Measurements from ENCODE around the gene USB1.

USB1 gene

GRCh38 chr16:58043571-58044155, 42.5 kb downstream of the USB1 start:
- H3K4me1 ChIP-seq (ENCODE audit: control insufficient read depth in 2 of 2, insufficient read depth in 1 of 2, low read depth in 1 of 2, low read length in 2 of 2): peaks cover 8 to 10% of the 10 kb centered on the region in 2 donors
- H2BK120ac ChIP-seq (ENCODE audit: low read depth, low read length): no peak overlapping the region
- H3K9me3 ChIP-seq (replicated peaks in 1 of 2; ENCODE audit: control insufficient read depth in 2 of 2, insufficient read depth in 1 of 2, low read depth in 1 of 2, low read length in 2 of 2): peaks cover 0 to 3% of the 10 kb centered on the region in 2 donors
- H2BK5ac ChIP-seq (ENCODE audit: low read length): no peak overlapping the region
- no peak overlapping the region for H4K8ac ChIP-seq (ENCODE audit: low read depth, low read length)
- no peak overlapping the region for H3K23ac ChIP-seq (ENCODE audit: low read depth, low read length, poor library complexity)
- no peak overlapping the region for H3K27ac ChIP-seq (replicated peaks; ENCODE audit: low read length)
- no peak overlapping the region for H3K18ac ChIP-seq (ENCODE audit: low read length)
- H4K91ac ChIP-seq (ENCODE audit: low read depth, low read length, poor library complexity): no peak overlapping the region
- WGBS, 2 donors (ENCODE audit: extremely low coverage in 2 of 2, insufficient read length in 2 of 2, insufficient replicate concordance in 1 of 2): no CpG with 5 or more reads among the region's 7 CpGs
- no peak overlapping the region for H3K14ac ChIP-seq (ENCODE audit: low read length)
- H2AFZ ChIP-seq (ENCODE audit: low read length): no peak overlapping the region
- no peak overlapping the region for H2BK12ac ChIP-seq (ENCODE audit: low read length)
- H3K79me1 ChIP-seq (ENCODE audit: low read depth, low read length): peaks cover 3% of the 10 kb centered on the region
- no peak overlapping the region for H3K4me2 ChIP-seq (ENCODE audit: insufficient read depth, low read length, poor library complexity, severe bottlenecking)
- H3K9ac ChIP-seq (ENCODE audit: low read depth, low read length, poor library complexity): peak overlapping the region; percentile 88
- H3K27me3 ChIP-seq (ENCODE audit: control insufficient read depth in 3 of 3, insufficient read depth in 3 of 3, low read depth in 1 of 3, low read length in 3 of 3): no peaks in the 10 kb centered on the region
- H3K4me3 ChIP-seq (ENCODE audit: low read length in 2 of 2): no peak overlapping the region
- H2BK15ac ChIP-seq (ENCODE audit: low read length): no peak overlapping the region
- H3K36me3 ChIP-seq (replicated peaks in 1 of 2; ENCODE audit: control insufficient read depth in 2 of 2, insufficient read depth in 2 of 2, low read length in 2 of 2): peaks cover 19 to 22% of the 10 kb centered on the region in 2 donors
- DNase-seq (ENCODE audit: low spot score): no peak
- no peak overlapping the region for H2AK5ac ChIP-seq (ENCODE audit: low read depth, low read length)
- H3K4ac ChIP-seq (ENCODE audit: low read length): no peak overlapping the region

GRCh38 chr16:58044266-58045019, 43.2 kb downstream of the USB1 start:
- H3K27me3 ChIP-seq (ENCODE audit: control insufficient read depth in 3 of 3, insufficient read depth in 3 of 3, low read depth in 1 of 3, low read length in 3 of 3): no peaks in the 10 kb centered on the region
- H4K91ac ChIP-seq (ENCODE audit: low read depth, low read length, poor library complexity): no peak overlapping the region
- no peak overlapping the region for H3K18ac ChIP-seq (ENCODE audit: low read length)
- no peak overlapping the region for H3K14ac ChIP-seq (ENCODE audit: low read length)
- no peak overlapping the region for H2BK120ac ChIP-seq (ENCODE audit: low read depth, low read length)
- H2AFZ ChIP-seq (ENCODE audit: low read length): no peak overlapping the region
- H3K27ac ChIP-seq (replicated peaks; ENCODE audit: low read length): no peak overlapping the region
- peaks cover 19 to 20% of the 10 kb centered on the region in 2 donors for H3K36me3 ChIP-seq (replicated peaks in 1 of 2; ENCODE audit: control insufficient read depth in 2 of 2, insufficient read depth in 2 of 2, low read length in 2 of 2)
- no peak overlapping the region for H3K4me2 ChIP-seq (ENCODE audit: insufficient read depth, low read length, poor library complexity, severe bottlenecking)
- no peak overlapping the region for H3K23ac ChIP-seq (ENCODE audit: low read depth, low read length, poor library complexity)
- H2BK12ac ChIP-seq (ENCODE audit: low read length): no peak overlapping the region
- no peak overlapping the region for H4K8ac ChIP-seq (ENCODE audit: low read depth, low read length)
- WGBS, 2 donors (ENCODE audit: extremely low coverage in 2 of 2, insufficient read length in 2 of 2, insufficient replicate concordance in 1 of 2): no CpG with 5 or more reads among the region's 9 CpGs
- H3K9me3 ChIP-seq (replicated peaks in 1 of 2; ENCODE audit: control insufficient read depth in 2 of 2, insufficient read depth in 1 of 2, low read depth in 1 of 2, low read length in 2 of 2): peaks cover 0 to 3% of the 10 kb centered on the region in 2 donors
- H3K4ac ChIP-seq (ENCODE audit: low read length): no peak overlapping the region
- DNase-seq (ENCODE audit: low spot score): no peak
- H2BK15ac ChIP-seq (ENCODE audit: low read length): no peak overlapping the region
- peaks cover 3% of the 10 kb centered on the region for H3K79me1 ChIP-seq (ENCODE audit: low read depth, low read length)
- peaks cover 16% of the 10 kb centered on the region in 2 donors for H3K4me1 ChIP-seq (ENCODE audit: control insufficient read depth in 2 of 2, insufficient read depth in 1 of 2, low read depth in 1 of 2, low read length in 2 of 2)
- H2AK5ac ChIP-seq (ENCODE audit: low read depth, low read length): no peak overlapping the region
- H3K9ac ChIP-seq (ENCODE audit: low read depth, low read length, poor library complexity): no peak overlapping the region
- no peak overlapping the region for H3K4me3 ChIP-seq (ENCODE audit: low read length in 2 of 2)
- H2BK5ac ChIP-seq (ENCODE audit: low read length): no peak overlapping the region

- Histone ChIP-seq H3K79me1 (ENCODE audit: low read depth, low read length) (peaks cover 2% of the 10 kb centered on the region), H2BK120ac (ENCODE audit: low read depth, low read length) (no peak overlapping the region), H3K9me3 (replicated peaks in 1 of 2; ENCODE audit: control insufficient read depth in 2 of 2, insufficient read depth in 1 of 2, low read depth in 1 of 2, low read length in 2 of 2) (peaks cover 0 to 3% of the 10 kb centered on the region in 2 donors), H3K18ac (ENCODE audit: low read length) (no peak overlapping the region), H3K9ac (ENCODE audit: low read depth, low read length, poor library complexity) (no peak overlapping the region), H2BK5ac (ENCODE audit: low read length) (peak overlapping the region; percentile 53), H3K4me2 (ENCODE audit: insufficient read depth, low read length, poor library complexity, severe bottlenecking) (no peak overlapping the region), H3K4ac (ENCODE audit: low read length) (no peak overlapping the region), H2BK15ac (ENCODE audit: low read length) (no peak overlapping the region), H2BK12ac (ENCODE audit: low read length) (no peak overlapping the region), H4K8ac (ENCODE audit: low read depth, low read length) (no peak overlapping the region), H3K4me3 (ENCODE audit: low read length in 2 of 2) (no peak overlapping the region), H3K36me3 (replicated peaks in 1 of 2; ENCODE audit: control insufficient read depth in 2 of 2, insufficient read depth in 2 of 2, low read length in 2 of 2) (peaks cover 19 to 20% of the 10 kb centered on the region in 2 donors), H2AFZ (ENCODE audit: low read length) (no peak overlapping the region), H2AK5ac (ENCODE audit: low read depth, low read length) (no peak overlapping the region), H3K27me3 (ENCODE audit: control insufficient read depth in 3 of 3, insufficient read depth in 3 of 3, low read depth in 1 of 3, low read length in 3 of 3) (no peaks in the 10 kb centered on the region), H4K91ac (ENCODE audit: low read depth, low read length, poor library complexity) (no peak overlapping the region), H3K23ac (ENCODE audit: low read depth, low read length, poor library complexity) (no peak overlapping the region), H3K27ac (replicated peaks; ENCODE audit: low read length) (no peak overlapping the region), H3K4me1 (ENCODE audit: control insufficient read depth in 2 of 2, insufficient read depth in 1 of 2, low read depth in 1 of 2, low read length in 2 of 2) (peaks cover 16 to 17% of the 10 kb centered on the region in 2 donors), H3K14ac (ENCODE audit: low read length) (no peak overlapping the region)
- no CpG with 5 or more reads among the region's 31 CpGs for WGBS, 2 donors (ENCODE audit: extremely low coverage in 2 of 2, insufficient read length in 2 of 2, insufficient replicate concordance in 1 of 2)
- DNase-seq (ENCODE audit: low spot score): no peak
These were observed 43.9 kb downstream of the USB1 start for GRCh38 chr16:58045096-58045495.

DNA sequence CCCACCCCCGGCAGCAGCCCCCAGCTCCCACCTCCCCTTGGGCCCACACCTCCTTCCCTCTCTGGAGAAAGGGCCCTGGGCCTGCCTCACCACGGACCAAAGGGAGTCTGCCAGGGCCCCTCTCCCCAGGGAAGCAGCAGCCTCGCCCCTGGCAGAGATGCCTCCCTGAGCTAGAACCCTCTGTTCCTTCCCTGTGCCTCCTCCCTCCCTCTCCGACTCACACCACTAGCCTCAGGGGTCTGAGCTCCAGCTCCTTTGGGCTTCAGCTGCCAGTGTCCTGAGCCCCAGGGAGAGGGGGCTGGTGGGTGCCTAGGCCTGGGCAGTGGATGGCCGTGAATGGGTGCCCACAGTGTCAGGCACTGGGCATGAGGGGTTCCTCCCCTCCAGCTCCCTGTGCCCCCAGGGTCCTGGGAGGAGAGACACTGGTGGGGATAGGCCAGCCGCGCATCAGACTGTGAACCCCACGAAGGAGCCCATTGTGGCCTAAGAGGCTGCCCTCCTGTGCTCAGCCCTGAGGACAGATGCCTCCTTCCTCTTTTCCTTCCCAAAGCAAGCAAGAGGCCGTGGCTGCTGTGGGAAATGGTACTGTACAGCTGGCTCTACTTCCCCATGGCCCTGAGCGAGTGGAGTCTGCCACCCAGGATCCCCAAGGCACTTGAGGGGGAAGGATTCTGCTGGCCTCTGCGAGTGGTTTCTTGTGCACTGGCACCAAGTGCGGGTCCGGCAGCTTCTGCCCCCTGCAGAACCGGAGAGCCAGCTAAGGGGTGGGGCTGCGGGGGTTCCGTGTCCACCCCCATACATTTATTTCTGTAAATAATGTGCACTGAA, 45.1 kb downstream of the USB1 start:
- Histone ChIP-seq H2BK5ac (ENCODE audit: low read length) (peak overlapping the region; percentile 53), H3K4me1 (ENCODE audit: control insufficient read depth in 2 of 2, insufficient read depth in 1 of 2, low read depth in 1 of 2, low read length in 2 of 2) (peaks cover 16 to 17% of the 10 kb centered on the region in 2 donors), H4K91ac (ENCODE audit: low read depth, low read length, poor library complexity) (no peak overlapping the region), H3K27ac (replicated peaks; ENCODE audit: low read length) (no peak overlapping the region), H2BK15ac (ENCODE audit: low read length) (no peak overlapping the region), H3K18ac (ENCODE audit: low read length) (peak overlapping the region; percentile 57), H2BK12ac (ENCODE audit: low read length) (peak overlapping the region; percentile 16), H2AK5ac (ENCODE audit: low read depth, low read length) (peak overlapping the region; percentile 37), H3K9me3 (replicated peaks in 1 of 2; ENCODE audit: control insufficient read depth in 2 of 2, insufficient read depth in 1 of 2, low read depth in 1 of 2, low read length in 2 of 2) (peaks cover 0 to 3% of the 10 kb centered on the region in 2 donors), H2AFZ (ENCODE audit: low read length) (no peak overlapping the region), H4K8ac (ENCODE audit: low read depth, low read length) (no peak overlapping the region), H2BK120ac (ENCODE audit: low read depth, low read length) (no peak overlapping the region), H3K36me3 (replicated peaks in 1 of 2; ENCODE audit: control insufficient read depth in 2 of 2, insufficient read depth in 2 of 2, low read length in 2 of 2) (peaks cover 12 to 14% of the 10 kb centered on the region in 2 donors), H3K27me3 (ENCODE audit: control insufficient read depth in 3 of 3, insufficient read depth in 3 of 3, low read depth in 1 of 3, low read length in 3 of 3) (no peaks in the 10 kb centered on the region), H3K79me1 (ENCODE audit: low read depth, low read length) (no peaks in the 10 kb centered on the region), H3K4ac (ENCODE audit: low read length) (no peak overlapping the region), H3K4me2 (ENCODE audit: insufficient read depth, low read length, poor library complexity, severe bottlenecking) (no peak overlapping the region), H3K23ac (ENCODE audit: low read depth, low read length, poor library complexity) (no peak overlapping the region), H3K4me3 (ENCODE audit: low read length in 2 of 2) (no peak overlapping the region), H3K14ac (ENCODE audit: low read length) (no peak overlapping the region), H3K9ac (ENCODE audit: low read depth, low read length, poor library complexity) (peak overlapping the region; percentile 44)
- no CpG with 5 or more reads among the region's 16 CpGs for WGBS, 2 donors (ENCODE audit: extremely low coverage in 2 of 2, insufficient read length in 2 of 2, insufficient replicate concordance in 1 of 2)
- no peak for DNase-seq (ENCODE audit: low spot score)

Measured in neuronal stem cell (in vitro differentiated cells).